BE2C (cell line): ENCODE results near the gene PRLH.
A peak's percentile ranks its signal among the peaks of the same experiment; 100 is the strongest.

Experiments used
- DNase-seq: peaks from one replicate; pipeline ENCODE4 v3.0.0-alpha.2; 2020
- H3K27me3 ChIP-seq: fragments of 250-450 bp; sonication (Bioruptor Pico); 2 replicates; pipeline ENCODE4 v1.5.1; 2020; ENCODE audit warnings: mild to moderate bottlenecking
- H3K36me3 ChIP-seq: fragments of 250-450 bp; sonication (Bioruptor Pico); 2 replicates; pipeline ENCODE4 v1.5.1; 2020; ENCODE audit warnings: mild to moderate bottlenecking
- H3K4me1 ChIP-seq: fragments of 250-450 bp; sonication (Bioruptor Pico); 2 replicates; pipeline ENCODE4 v1.5.1; 2020
- H3K4me3 ChIP-seq: 2 replicates; pipeline ENCODE4 v1.5.1; 2011; ENCODE audit warnings: low read depth, low read length
- H3K9me3 ChIP-seq: fragments of 250-450 bp; sonication (Bioruptor Pico); 2 replicates; pipeline ENCODE4 v1.5.1; 2020
- CTCF ChIP-seq: IDR thresholded peaks from 2 replicates; pipeline ENCODE4 v1.5.1; 2012; ENCODE audit warnings: mild to moderate bottlenecking, low read depth, low read length

The PRLH gene

GRCh38 chr2:237581326-237581725 lies 15.0 kb downstream of the PRLH start:
- Histone ChIP-seq H3K9me3 (no peaks in the 10 kb centered on the region), H3K4me1 (0 out of 2 replicates have a peak, but pooled peaks cover 4% of the 10 kb centered on the region), H3K4me3 (no peak overlapping the region), H3K27me3 (no peaks in the 10 kb centered on the region), H3K36me3 (no peaks in the 10 kb centered on the region)
- DNase-seq = no peak
- TF ChIP-seq CTCF = no peak

- Histone ChIP-seq H3K4me1 (0 out of 2 replicates have a peak, but pooled peaks cover 4% of the 10 kb centered on the region), H3K4me3 (peak overlapping the region; percentile 46), H3K9me3 (no peaks in the 10 kb centered on the region), H3K27me3 (no peaks in the 10 kb centered on the region), H3K36me3 (no peaks in the 10 kb centered on the region)
- peak; percentile 78 for DNase-seq
- peak; percentile 75 for TF ChIP-seq CTCF
Measured at GRCh38 chr2:237581751-237582746, 15.7 kb downstream of the PRLH start.

GRCh38 chr2:237583385-237584295 lies 17.3 kb downstream of the PRLH start:
- 0 out of 2 replicates have a peak, but pooled peaks have one; percentile 3 for TF ChIP-seq CTCF
- H3K4me1 ChIP-seq = 0 out of 2 replicates have a peak, but pooled peaks cover 4% of the 10 kb centered on the region
- no peaks in the 10 kb centered on the region for H3K9me3 ChIP-seq
- H3K36me3 ChIP-seq = no peaks in the 10 kb centered on the region
- no peak for DNase-seq
- H3K27me3 ChIP-seq = no peaks in the 10 kb centered on the region
- no peak overlapping the region for H3K4me3 ChIP-seq

GRCh38 chr2:237585590-237586221 lies 19.3 kb downstream of the PRLH start:
- Histone ChIP-seq H3K9me3 (no peaks in the 10 kb centered on the region), H3K36me3 (no peaks in the 10 kb centered on the region), H3K27me3 (no peaks in the 10 kb centered on the region), H3K4me3 (no peak overlapping the region), H3K4me1 (0 out of 2 replicates have a peak, but pooled peaks cover 4% of the 10 kb centered on the region)
- no peak for DNase-seq
- no peak for TF ChIP-seq CTCF

- TF ChIP-seq CTCF = no peak
- Histone ChIP-seq H3K36me3 (no peaks in the 10 kb centered on the region), H3K27me3 (no peaks in the 10 kb centered on the region), H3K4me3 (no peak overlapping the region), H3K9me3 (no peaks in the 10 kb centered on the region), H3K4me1 (no peaks in the 10 kb centered on the region)
- no peak for DNase-seq
Measured at GRCh38 chr2:237588044-237588696, 21.8 kb downstream of the PRLH start.
